GM12873 (cell line): ENCODE results near the gene GINS1.

Experiments
- CTCF ChIP-seq: IDR thresholded peaks from 2 replicates; pipeline ENCODE4 v1.5.1; 2012; ENCODE audit warnings: low read depth, mild to moderate bottlenecking, moderate library complexity, low read length, control low read depth; ENCODE audit not compliant: insufficient read depth; ENCODE audit errors: missing control alignments

Gene GINS1

GRCh38 chr20:25437153-25437581 is 29.7 kb downstream of the GINS1 start:
- TF ChIP-seq CTCF, result no peak

GRCh38 chr20:25439328-25439727 is 31.9 kb downstream of the GINS1 start:
- no peak for TF ChIP-seq CTCF

GRCh38 chr20:25444556-25444955 is 37.1 kb downstream of the GINS1 start:
- TF ChIP-seq CTCF, result no peak

DNA sequence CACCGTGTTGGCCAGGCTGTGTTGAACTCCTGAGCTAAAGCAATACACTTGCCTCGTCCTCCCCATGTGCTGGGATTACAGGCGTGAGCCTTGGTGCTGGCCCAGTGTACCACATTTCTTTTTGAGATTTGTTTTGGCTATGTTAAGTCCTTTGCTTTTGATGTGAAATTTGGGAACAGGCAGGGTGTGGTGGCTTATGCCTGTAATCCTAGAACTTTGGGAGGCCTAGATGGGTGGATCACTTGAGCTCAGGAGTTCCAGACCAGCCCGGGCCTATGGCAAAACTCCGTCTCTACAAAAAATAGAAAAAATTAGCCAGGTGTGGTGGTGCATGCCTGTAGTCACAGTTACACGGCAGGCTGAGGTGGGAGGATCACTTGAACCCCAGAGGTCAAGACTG is 40.2 kb downstream of the GINS1 start:
- TF ChIP-seq CTCF, result no peak

DNA sequence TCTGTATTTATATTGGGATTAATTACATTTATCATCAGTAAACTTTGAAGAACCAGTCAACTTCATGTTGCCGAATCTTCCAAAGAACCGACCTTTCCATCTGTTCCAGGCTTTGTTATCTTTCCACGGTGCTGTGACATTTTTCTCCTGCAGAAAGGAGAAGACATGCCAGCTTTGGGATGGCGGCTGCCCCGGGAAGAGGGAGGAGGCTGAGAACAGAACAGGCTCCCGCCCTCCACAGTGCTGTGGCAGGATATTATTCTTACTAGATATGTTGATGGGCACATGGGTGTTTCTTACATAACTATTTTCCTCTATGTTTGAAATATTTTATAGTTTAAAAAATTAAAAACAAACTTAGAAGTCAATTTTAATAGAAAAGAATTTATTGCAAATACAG is 44.9 kb downstream of the GINS1 start:
- no peak for TF ChIP-seq CTCF

DNA sequence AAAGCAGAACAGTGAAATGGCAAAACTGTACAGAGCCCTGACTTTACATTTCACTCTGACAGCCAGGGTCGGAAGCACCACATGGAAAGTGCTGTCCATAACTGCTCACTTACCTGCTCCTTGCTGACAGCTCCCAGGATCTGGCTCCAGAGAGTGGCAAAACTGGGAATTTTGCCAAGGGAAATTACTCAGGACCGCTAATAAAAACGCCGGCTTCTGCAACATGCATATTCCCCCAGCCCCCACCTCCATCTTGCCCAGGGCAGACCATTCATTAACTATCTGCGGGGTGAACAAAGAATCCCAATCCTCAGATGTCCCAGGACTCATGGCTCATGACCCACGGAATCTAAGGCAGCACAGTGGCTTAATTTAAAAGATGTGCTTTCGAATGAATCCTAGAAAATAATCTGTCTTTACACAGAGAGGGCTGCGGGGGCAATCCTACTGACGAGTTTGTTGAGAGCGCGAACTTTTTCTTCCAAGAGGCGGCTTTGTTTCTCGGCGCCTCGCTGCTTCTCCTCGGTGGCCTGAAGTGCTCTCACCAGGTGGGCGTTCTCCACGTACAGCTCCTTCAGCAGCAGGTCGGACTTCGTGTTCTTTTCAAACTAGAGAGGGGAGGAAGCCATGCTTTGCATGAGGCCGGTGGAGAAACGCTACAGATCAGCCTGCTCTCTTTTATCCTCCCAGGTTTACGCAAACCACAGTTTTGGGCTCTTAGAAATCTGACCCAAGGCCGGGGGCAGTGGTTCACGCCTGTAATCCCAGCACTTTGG is 45.8 kb downstream of the GINS1 start:
- no peak for TF ChIP-seq CTCF

DNA sequence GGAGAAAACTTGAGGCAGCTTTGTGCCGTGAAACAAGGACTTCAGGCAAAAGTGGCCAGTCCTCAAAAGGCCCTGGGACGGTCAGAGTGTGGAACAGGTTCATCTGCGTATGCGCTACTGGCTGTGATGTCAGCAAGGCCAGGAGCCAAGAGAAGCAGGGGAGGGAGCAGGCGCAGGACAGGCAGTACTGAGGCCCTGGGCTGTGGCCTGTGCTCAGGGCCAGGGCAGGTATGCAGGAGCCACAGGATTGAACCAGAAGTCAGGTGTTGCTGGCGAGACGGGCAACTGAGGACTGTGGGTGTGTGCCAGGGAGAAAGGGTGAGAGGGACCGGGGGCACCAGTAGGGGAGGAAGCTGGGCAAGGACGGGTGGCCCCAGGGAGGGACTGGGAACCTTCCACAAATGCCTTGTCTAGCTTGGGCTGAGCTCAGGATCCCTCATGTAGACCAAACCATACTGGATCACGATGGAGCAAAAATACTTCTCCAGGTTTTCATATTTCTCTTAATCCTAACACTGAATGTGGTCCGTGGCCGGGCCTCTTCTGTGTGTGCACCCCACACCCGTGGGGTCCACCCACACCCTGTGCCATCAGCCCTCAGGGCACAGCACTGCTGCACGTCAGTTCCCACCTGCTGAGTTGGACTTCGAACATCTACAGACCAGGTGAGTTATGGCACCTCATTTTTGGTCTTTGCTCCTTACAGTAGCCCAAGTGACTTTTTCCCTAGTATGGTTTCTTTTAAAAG is 46.9 kb downstream of the GINS1 start:
- TF ChIP-seq CTCF, result no peak
